Measurements from ENCODE around the gene HOXD9. TPM values are rescaled to one million over a fixed set of nuclear protein-coding genes. Genes with fewer than 3 reads are reported as not detected.

HOXD9 gene
- polyA plus RNA-seq, 4 donors: 0.27 to 1.9 (median 0.28) TPM; not detected in 1

GRCh38 chr2:176110415-176111308 lies 11.9 kb upstream of the HOXD9 start:
- no peaks in the 10 kb centered on the region for H3K36me3 ChIP-seq (ENCODE audit: control insufficient read depth in 3 of 3, insufficient read depth in 2 of 3, low read depth in 1 of 3, low read length in 3 of 3)
- H3K9me3 ChIP-seq (ENCODE audit: control insufficient read depth in 2 of 2, insufficient read depth in 1 of 2, low read depth in 1 of 2, low read length in 1 of 2): no peaks in the 10 kb centered on the region
- no peak for DNase-seq
- H3K4me1 ChIP-seq (ENCODE audit: control insufficient read depth in 3 of 3, insufficient read depth in 2 of 3, low read depth in 1 of 3, low read length in 2 of 3): no peaks in the 10 kb centered on the region
- FAIRE-seq: no peak
- peaks cover 20 to 90% (median 51%) of the 10 kb centered on the region in 3 donors for H3K27me3 ChIP-seq (ENCODE audit: control insufficient read depth in 3 of 3, insufficient read depth in 3 of 3, low read length in 3 of 3)
- H3K4me3 ChIP-seq (ENCODE audit: low read depth in 1 of 3, low read length in 3 of 3): no peak overlapping the region
- H3K27ac ChIP-seq (ENCODE audit: low read depth in 1 of 3, low read length in 2 of 3): no peak overlapping the region
- WGBS, 3 donors: 19 to 24% (median 23%) methylated on average over 7 of the region's 7 CpGs

GRCh38 chr2:176111309-176111663 lies 11.2 kb upstream of the HOXD9 start:
- no peaks in the 10 kb centered on the region for H3K36me3 ChIP-seq (ENCODE audit: control insufficient read depth in 3 of 3, insufficient read depth in 2 of 3, low read depth in 1 of 3, low read length in 3 of 3)
- no peak overlapping the region for H3K27ac ChIP-seq (ENCODE audit: low read depth in 1 of 3, low read length in 2 of 3)
- WGBS, 3 donors: 2 to 4% (median 3%) methylated on average over 16 of the region's 16 CpGs
- DNase-seq (peak; percentile 28 to 67), FAIRE-seq (no peak)
- H3K27me3 ChIP-seq (ENCODE audit: control insufficient read depth in 3 of 3, insufficient read depth in 3 of 3, low read length in 3 of 3): peaks cover 27 to 90% (median 53%) of the 10 kb centered on the region in 3 donors
- no peaks in the 10 kb centered on the region for H3K4me1 ChIP-seq (ENCODE audit: control insufficient read depth in 3 of 3, insufficient read depth in 2 of 3, low read depth in 1 of 3, low read length in 2 of 3)
- H3K4me3 ChIP-seq (ENCODE audit: low read depth in 1 of 3, low read length in 3 of 3): no peak overlapping the region
- no peaks in the 10 kb centered on the region for H3K9me3 ChIP-seq (ENCODE audit: control insufficient read depth in 2 of 2, insufficient read depth in 1 of 2, low read depth in 1 of 2, low read length in 1 of 2)

- no peaks in the 10 kb centered on the region for H3K4me1 ChIP-seq (ENCODE audit: control insufficient read depth in 3 of 3, insufficient read depth in 2 of 3, low read depth in 1 of 3, low read length in 2 of 3)
- H3K9me3 ChIP-seq (ENCODE audit: control insufficient read depth in 2 of 2, insufficient read depth in 1 of 2, low read depth in 1 of 2, low read length in 1 of 2): no peaks in the 10 kb centered on the region
- no peaks in the 10 kb centered on the region for H3K36me3 ChIP-seq (ENCODE audit: control insufficient read depth in 3 of 3, insufficient read depth in 2 of 3, low read depth in 1 of 3, low read length in 3 of 3)
- no peak overlapping the region for H3K4me3 ChIP-seq (ENCODE audit: low read depth in 1 of 3, low read length in 3 of 3)
- H3K27ac ChIP-seq (ENCODE audit: low read depth in 1 of 3, low read length in 2 of 3): no peak overlapping the region
- H3K27me3 ChIP-seq (ENCODE audit: control insufficient read depth in 3 of 3, insufficient read depth in 3 of 3, low read length in 3 of 3): peaks cover 32 to 91% (median 57%) of the 10 kb centered on the region in 3 donors
- FAIRE-seq (no peak), DNase-seq (no peak)
- 4 to 8% (median 5%) methylated on average over 28 to 29 of the region's 29 CpGs for WGBS, 3 donors
These were observed 10.6 kb upstream of the HOXD9 start for GRCh38 chr2:176111846-176112374.

GRCh38 chr2:176112375-176113302 lies 9.9 kb upstream of the HOXD9 start:
- 9 to 15% (median 12%) methylated on average over 38 to 40 of the region's 40 CpGs for WGBS, 3 donors
- Histone ChIP-seq H3K4me1 (ENCODE audit: control insufficient read depth in 3 of 3, insufficient read depth in 2 of 3, low read depth in 1 of 3, low read length in 2 of 3) (no peaks in the 10 kb centered on the region), H3K4me3 (ENCODE audit: low read depth in 1 of 3, low read length in 3 of 3) (peak overlapping the region in 1 of 3 donors; percentile 13), H3K36me3 (ENCODE audit: control insufficient read depth in 3 of 3, insufficient read depth in 2 of 3, low read depth in 1 of 3, low read length in 3 of 3) (no peaks in the 10 kb centered on the region), H3K27me3 (ENCODE audit: control insufficient read depth in 3 of 3, insufficient read depth in 3 of 3, low read length in 3 of 3) (peaks cover 27 to 94% (median 59%) of the 10 kb centered on the region in 3 donors), H3K27ac (ENCODE audit: low read depth in 1 of 3, low read length in 2 of 3) (no peak overlapping the region), H3K9me3 (ENCODE audit: control insufficient read depth in 2 of 2, insufficient read depth in 1 of 2, low read depth in 1 of 2, low read length in 1 of 2) (no peaks in the 10 kb centered on the region)
- DNase-seq (no peak), FAIRE-seq (no peak)

GRCh38 chr2:176114120-176114929 lies 8.2 kb upstream of the HOXD9 start:
- FAIRE-seq (no peak), DNase-seq (no peak)
- Histone ChIP-seq H3K27me3 (ENCODE audit: control insufficient read depth in 3 of 3, insufficient read depth in 3 of 3, low read length in 3 of 3) (peaks cover 29 to 98% (median 58%) of the 10 kb centered on the region in 3 donors), H3K4me3 (ENCODE audit: low read depth in 1 of 3, low read length in 3 of 3) (peak overlapping the region in 1 of 3 donors; percentile 0), H3K9me3 (ENCODE audit: control insufficient read depth in 2 of 2, insufficient read depth in 1 of 2, low read depth in 1 of 2, low read length in 1 of 2) (peaks cover 0 to 4% of the 10 kb centered on the region in 2 donors), H3K36me3 (ENCODE audit: control insufficient read depth in 3 of 3, insufficient read depth in 2 of 3, low read depth in 1 of 3, low read length in 3 of 3) (no peaks in the 10 kb centered on the region), H3K4me1 (ENCODE audit: control insufficient read depth in 3 of 3, insufficient read depth in 2 of 3, low read depth in 1 of 3, low read length in 2 of 3) (no peaks in the 10 kb centered on the region), H3K27ac (ENCODE audit: low read depth in 1 of 3, low read length in 2 of 3) (no peak overlapping the region)
- WGBS, 3 donors: 9 to 12% (median 11%) methylated on average over 26 of the region's 26 CpGs

GRCh38 chr2:176114930-176115625 lies 7.4 kb upstream of the HOXD9 start:
- peaks cover 33 to 98% (median 58%) of the 10 kb centered on the region in 3 donors for H3K27me3 ChIP-seq (ENCODE audit: control insufficient read depth in 3 of 3, insufficient read depth in 3 of 3, low read length in 3 of 3)
- H3K9me3 ChIP-seq (ENCODE audit: control insufficient read depth in 2 of 2, insufficient read depth in 1 of 2, low read depth in 1 of 2, low read length in 1 of 2): peaks cover 0 to 4% of the 10 kb centered on the region in 2 donors
- no peaks in the 10 kb centered on the region for H3K4me1 ChIP-seq (ENCODE audit: control insufficient read depth in 3 of 3, insufficient read depth in 2 of 3, low read depth in 1 of 3, low read length in 2 of 3)
- H3K4me3 ChIP-seq (ENCODE audit: low read depth in 1 of 3, low read length in 3 of 3): no peak overlapping the region
- H3K36me3 ChIP-seq (ENCODE audit: control insufficient read depth in 3 of 3, insufficient read depth in 2 of 3, low read depth in 1 of 3, low read length in 3 of 3): no peaks in the 10 kb centered on the region
- H3K27ac ChIP-seq (ENCODE audit: low read depth in 1 of 3, low read length in 2 of 3): no peak overlapping the region
- DNase-seq (no peak), FAIRE-seq (no peak)
- 15 to 21% (median 18%) methylated on average over 16 of the region's 16 CpGs for WGBS, 3 donors

- WGBS, 3 donors: 8 to 19% (median 11%) methylated on average over 61 to 66 of the region's 66 CpGs
- Histone ChIP-seq H3K9me3 (ENCODE audit: control insufficient read depth in 2 of 2, insufficient read depth in 1 of 2, low read depth in 1 of 2, low read length in 1 of 2) (peaks cover 0 to 4% of the 10 kb centered on the region in 2 donors), H3K4me1 (ENCODE audit: control insufficient read depth in 3 of 3, insufficient read depth in 2 of 3, low read depth in 1 of 3, low read length in 2 of 3) (no peaks in the 10 kb centered on the region), H3K27me3 (ENCODE audit: control insufficient read depth in 3 of 3, insufficient read depth in 3 of 3, low read length in 3 of 3) (peaks cover 34 to 98% (median 66%) of the 10 kb centered on the region in 3 donors), H3K36me3 (ENCODE audit: control insufficient read depth in 3 of 3, insufficient read depth in 2 of 3, low read depth in 1 of 3, low read length in 3 of 3) (no peaks in the 10 kb centered on the region), H3K4me3 (ENCODE audit: low read depth in 1 of 3, low read length in 3 of 3) (peak within 1 kb of the TSS in 1 of 3 donors; percentile 29), H3K27ac (ENCODE audit: low read depth in 1 of 3, low read length in 2 of 3) (peak within 1 kb of the TSS in 1 of 3 donors; percentile 29)
- no peak for FAIRE-seq
- DNase-seq: no peak
These were observed 6.4 kb upstream of the HOXD9 start, which contains the start of gene HOXD10 for GRCh38 chr2:176115883-176116813. Gene HOXD10, plus strand, starts transcription at chr2:176116778. Its CDS starts 56 bp downstream, at chr2:176116834.

All from small intestine (tissue), 7 donors.